CMK (cell line): Measurements from ENCODE around the gene ZDHHC8.

ENCODE experiments used
- DNase-seq: peaks from one replicate; pipeline ENCODE4 v3.0.0-alpha.2; 2010; ENCODE audit warnings: low read depth

ZDHHC8 gene

DNA sequence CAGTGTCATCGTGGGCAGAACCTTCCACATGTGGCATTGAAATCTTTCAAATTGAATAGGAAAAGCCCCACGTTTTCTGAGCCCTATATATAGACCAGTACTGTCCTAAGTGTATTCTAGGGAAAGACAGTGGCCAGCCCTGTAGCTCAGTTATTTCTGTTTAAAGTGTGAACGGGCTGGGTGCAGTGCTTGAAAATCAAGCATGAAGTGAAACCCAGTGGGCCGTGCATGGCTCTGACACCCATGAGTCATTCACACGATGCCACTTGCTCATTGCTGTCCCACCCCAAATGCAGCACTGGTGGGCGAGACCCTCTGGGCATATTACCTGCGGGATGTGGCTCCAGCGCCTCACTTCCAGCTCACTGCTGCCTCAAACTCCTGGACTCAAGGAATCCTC lies 49.0 kb downstream of the ZDHHC8 start:
- DNase-seq = no peak

DNA sequence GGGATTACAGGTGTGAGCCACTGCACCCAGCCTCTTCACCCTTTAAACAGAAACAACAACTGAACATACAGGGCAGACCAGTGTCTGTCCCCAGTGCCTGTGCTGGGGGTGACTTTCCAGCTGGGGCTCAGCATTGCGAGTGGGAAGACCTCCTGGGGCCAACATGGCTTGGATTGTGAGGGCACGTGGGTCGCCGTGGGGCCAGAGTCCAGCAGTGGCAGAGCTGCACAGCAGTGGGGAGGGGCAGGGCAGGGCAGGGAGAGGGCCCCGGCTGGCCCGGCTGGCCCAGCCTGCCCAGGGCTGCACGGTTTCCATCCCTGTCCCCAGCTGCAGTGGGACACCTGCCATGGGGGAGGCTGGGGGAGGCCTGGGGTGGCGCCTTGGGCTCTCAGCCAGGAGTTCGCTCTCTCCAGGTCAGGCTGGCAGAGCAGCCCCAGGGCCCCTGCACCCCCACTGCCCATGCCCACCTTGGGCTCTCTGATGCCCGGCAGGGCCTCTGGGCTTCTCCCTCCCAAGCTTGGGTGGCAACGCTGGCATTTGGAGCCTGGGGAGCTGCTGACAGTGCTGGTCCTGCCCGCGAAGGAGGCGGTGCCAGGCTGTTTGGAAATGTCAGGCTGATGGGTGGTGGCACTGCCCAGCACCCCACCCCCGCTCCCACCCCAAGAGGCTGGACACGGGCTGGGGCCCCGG lies 49.7 kb downstream of the ZDHHC8 start:
- no peak for DNase-seq

DNA sequence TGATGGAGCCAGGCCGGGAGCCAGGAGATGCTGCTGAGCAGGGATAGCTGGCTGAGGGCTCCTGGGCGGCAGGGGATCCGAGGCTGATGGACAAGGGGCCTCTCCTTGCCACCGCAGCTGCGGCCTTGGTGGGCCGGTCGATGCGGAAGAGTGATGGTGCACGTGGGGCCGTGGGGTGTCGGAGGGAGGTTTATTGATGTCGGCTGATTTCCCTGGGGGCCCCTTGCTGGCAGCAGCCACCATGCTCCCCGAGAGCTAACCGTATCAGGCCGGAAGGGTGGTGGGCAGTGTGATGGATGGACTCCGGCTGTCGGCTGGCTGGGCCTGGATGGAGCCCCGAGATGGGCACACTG lies 50.3 kb downstream of the ZDHHC8 start:
- DNase-seq = no peak

DNA sequence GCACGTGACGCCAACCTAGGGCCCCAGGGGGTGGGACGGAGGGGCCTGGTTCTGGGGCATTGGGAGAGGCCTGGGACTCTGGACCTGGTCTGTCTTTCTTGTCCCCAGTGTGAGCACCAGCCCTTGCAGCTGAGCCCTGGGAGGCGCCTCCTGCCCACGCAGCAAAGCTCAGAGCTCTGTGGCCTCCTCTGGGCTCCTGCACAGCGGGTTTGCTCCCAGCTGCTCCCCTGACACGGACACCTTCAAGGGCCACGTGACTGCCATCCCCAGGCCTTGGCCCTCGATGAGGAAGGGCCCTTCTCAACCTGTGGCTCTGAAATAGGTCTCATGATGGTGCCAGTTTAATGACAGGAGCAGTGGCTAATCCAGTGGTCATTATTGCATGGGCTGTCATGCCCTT lies 50.8 kb downstream of the ZDHHC8 start:
- DNase-seq = no peak

DNA sequence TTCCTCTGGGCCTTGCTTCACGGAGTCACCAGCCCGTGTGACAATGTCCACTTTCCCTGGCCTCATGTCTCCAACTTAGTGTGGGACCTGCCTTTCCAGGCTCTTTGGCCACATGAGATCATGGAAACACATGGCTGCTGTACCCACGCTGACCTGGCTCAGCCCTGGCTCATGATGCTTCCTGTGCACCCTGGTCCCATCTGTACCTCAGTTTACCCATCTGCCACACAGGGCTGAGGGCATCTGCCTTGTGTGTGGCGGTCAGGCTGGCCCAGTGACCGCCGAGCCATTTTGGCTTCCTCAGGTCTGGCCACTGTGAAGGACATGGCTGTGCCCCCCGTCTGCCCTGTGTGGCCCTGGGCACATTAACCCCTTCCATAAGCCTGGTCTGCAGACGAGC lies 51.5 kb downstream of the ZDHHC8 start:
- DNase-seq = no peak

DNA sequence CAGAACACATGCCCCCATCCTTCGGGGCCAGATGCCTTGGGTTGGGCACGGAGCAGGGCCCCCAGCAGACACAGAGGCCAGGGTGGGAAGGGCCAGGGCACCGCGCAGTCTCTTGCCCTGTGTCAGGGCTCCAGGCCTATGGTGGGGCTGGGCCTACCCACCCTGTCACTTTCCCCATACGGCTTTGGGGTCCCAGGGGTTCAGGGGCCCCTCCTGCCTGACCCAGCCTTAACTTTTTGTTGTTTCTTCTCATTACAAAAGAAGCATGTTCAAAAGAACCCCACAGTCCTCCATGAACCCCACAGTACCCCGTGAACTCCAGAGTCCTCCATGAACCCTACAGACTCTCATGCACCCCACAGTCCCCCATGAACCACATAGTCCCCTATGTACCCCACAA lies 52.2 kb downstream of the ZDHHC8 start:
- no peak for DNase-seq

DNA sequence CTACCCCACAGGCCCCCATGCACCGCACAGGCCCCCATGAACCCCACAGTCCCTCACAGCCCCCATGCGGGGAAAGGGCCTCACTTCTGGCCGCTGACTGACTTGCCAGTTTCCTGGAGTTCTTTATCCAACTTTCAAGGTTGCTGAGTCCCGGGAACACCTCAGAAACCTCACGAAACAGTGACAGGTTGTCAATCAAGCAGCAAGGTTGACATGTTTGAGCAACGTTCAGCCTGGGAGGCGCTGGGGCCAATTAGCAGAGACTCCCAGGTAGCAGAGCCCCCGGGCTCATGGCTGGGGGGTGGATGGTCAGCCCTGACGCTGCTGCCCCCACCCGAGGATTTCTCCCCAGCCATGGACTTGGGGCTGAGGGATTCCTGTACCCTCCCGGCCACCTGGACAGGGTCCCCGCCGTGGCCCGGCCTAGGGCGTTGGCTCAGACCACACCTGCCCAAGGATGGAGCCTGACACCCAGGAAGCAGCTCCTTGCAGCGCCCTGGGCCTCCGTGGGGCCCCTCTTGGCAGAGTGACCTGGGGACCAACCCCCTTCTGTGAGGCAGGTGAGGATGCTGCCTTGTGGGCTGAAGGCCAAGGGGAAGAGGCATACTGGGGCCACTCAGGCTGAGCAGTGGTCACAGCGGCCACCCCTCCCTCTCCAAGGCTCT lies 53.0 kb downstream of the ZDHHC8 start:
- no peak for DNase-seq

DNA sequence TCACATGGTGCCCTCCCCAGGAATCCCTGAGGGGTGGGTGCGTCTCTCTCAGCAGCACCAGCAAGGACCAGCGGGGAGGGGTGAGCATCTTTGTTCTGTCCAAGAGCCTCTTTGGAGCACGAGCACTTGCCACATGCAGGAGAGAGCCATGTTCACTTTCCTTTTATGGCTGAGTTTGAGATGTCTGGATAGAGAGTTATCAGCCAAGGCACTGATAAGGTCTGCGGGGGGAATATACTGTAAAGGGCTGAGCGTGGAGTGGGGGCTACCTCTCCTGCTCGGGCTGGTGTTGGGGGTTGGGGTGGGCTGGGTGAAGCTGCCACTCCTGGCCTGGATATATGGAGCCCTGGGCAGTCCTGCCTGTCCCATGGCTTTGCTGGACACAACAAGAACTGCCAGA lies 54.1 kb downstream of the ZDHHC8 start:
- DNase-seq = no peak

DNA sequence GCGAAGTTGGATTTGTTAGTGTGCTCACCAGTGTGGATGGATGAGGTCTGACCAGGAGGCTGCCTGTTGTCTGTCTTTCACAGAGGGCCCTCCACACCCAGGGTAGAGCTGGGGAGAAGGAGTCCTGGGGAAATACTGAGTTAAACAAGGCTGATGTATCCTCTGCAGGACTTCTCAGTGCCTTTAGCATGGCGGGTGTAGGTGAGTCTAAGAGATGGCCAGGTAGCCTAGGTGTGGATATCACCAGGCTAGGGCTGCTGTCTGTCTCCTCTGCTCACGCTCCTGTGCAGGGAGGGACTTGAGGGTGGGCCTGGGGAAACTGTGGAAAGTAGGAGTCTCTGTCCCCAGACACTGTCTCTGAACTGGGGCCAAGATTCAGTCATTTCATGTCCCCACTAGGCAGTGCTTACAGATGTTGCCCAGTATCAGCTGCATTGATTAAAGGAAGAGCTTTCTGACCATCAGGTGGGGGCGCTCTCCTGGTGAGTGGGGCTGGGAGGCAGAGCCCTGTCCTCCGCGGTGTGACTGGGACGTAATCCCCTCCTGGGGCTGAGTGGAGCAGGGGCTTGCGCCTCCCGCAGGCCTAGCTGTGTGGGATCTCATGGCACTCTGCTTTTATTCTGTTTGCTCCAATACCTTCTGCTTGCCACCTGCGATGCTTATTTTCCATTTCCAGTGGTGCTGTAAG lies 54.7 kb downstream of the ZDHHC8 start:
- DNase-seq = no peak

DNA sequence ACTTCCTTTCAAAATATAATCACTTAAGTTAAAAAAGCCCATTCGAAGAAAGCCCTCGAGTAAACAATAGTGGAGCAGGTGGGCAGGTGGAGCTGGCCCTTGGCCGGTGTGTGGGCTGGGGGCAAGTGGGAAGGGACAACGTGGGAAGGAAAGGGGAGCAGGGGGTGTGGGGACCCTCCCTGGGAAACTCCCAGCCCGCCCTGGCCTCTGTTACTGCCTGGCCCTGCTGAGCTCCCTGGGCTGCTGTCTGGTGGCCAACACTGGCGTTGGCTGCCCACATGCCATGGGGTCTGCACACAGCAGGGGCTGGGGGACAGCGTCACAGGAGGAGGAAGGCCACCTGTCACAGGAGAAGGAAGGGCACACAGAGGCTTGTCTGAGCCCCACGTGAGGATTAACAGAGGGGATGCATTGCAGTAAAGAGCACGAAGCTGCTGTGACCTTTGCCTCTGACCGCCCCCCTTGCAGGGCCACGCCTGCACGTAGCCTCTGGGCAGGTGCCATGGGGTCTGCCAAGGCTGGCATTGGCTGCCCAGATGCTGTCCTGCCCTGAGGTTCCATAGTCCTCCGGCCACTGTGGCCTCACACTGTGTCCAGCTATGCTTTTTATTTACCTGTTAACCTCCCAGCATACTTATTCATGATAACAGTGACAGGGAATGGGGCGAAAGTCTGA lies 55.4 kb downstream of the ZDHHC8 start:
- no peak for DNase-seq

DNA sequence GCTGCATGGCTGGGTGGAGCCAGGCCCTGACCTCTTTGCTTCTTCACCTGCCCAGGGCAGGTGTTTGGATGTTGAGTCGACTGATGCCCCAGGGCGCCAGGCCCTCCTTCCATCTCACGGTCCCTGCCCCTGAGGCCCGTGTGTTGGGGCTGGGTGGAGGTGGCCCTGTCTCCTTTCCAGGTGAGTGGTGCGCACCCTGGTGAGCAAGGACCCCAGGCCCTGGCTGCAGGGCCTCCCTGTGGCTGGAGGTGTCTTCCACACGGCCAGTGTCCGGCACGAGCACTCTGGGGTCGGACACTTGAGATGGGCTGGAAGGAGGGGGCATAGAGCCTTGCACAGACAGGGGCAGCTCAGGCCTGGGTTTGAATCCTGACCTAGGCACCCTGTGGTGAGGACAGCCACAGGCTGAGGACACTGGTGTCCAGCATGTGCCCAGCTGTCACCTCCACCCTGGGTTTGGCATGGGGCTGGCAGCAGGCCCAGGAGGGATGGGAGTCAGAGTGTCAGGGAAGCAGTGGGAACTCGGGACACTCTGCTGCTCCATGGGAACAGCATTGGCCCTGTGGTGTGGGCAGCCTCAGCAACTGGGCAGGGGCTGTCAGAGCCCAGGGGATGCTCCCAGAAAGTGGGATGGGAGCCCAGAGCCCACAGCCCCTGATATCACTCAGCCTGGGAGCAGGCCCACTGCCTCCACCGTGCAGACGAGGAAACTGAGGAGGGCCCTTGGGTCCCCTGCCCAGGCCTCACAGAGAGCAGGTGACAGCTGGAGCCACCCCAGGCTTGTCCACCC lies 56.4 kb downstream of the ZDHHC8 start:
- DNase-seq = no peak

DNA sequence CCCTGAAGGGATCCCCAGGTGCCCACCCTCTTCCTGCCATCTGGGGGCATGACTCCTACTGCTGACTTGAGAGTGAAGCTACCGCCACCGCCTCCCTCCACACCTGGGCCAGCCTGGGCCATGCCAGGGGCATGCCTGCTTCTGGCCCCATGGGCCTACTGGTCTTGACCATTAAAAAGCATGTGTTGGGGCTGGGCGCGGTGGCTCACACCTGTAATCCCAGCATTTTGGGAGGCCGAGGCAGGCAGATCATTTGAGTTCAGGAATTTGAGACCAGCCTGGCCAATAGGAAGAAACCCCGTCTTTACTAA lies 56.9 kb downstream of the ZDHHC8 start:
- DNase-seq = no peak

DNA sequence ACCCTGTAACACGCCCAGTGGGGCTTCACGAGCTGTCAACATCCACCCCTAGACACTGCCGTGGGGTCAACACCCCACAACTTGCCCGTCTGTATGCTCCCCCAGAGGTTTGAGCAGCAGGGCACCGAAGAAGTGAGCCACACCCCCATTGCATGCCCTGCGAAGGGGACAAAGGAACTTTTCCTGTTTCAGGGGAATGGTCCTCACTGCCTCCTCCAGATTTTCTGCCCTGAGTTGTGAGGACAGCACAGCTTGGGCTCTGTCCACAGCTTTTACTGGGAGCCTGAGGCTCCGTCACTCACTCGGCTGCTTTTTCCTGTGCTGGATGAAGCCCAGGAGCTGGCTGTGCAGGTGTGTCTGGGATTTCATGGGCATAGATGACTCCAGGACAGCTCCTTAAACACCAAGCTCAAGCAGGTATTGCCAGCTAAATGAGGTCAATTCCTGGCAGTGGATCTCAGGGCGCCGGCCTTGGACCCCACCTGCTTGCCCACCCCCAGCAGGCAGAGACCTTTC lies 59.5 kb downstream of the ZDHHC8 start:
- DNase-seq = no peak

DNA sequence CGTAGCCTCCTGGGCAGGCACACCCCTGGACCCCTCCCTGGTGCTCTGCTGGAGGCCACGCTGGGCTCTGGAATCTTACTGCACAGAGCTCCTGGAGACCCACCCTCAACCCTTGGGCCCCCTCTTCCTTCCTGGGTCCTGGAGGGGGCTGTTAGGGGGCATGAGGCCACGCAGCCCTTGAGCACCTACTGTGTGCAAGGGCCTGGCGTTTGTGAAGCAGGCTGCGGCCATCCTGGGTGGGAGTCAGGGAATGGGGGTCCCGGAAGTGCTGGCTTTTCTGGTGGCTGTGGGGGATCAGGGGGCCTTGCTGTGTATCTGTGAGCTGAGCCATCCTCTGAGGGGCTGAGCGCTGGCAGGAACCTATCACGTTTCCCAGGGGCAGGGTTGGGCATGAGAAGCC lies 60.2 kb downstream of the ZDHHC8 start:
- no peak for DNase-seq

DNA sequence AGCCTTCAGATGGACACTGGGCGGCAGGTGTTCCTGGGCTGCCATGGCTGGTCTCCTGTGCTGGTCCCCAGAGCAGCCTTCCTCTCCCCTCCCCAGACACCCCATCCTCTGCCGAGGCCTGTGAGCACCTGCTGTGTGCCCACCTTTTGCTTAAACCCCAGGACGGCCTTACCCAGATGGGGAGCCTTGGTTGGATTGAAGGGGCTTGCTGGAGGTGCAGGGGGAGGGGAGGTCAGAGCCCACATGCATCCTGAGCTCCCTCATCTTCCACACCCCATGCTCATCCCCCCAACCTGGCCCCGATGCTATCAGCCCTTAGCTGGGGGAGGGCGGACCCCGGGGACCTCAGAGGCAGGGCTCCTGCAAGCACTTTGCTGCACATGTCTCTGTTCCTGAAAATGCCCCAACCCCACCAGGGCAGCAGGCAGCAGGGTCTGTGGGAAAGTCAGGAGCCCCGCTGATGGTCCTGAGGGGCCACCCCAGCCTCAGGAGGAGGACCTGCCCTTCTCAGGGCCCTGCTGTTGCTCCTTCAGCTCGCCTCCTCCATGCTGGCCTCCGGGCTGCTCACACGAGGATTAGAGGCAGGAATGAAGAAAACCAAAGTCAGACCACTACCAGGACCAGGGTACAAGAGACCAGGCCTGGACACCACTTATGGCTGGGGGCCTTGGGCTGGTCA lies 60.8 kb downstream of the ZDHHC8 start:
- DNase-seq = no peak

DNA sequence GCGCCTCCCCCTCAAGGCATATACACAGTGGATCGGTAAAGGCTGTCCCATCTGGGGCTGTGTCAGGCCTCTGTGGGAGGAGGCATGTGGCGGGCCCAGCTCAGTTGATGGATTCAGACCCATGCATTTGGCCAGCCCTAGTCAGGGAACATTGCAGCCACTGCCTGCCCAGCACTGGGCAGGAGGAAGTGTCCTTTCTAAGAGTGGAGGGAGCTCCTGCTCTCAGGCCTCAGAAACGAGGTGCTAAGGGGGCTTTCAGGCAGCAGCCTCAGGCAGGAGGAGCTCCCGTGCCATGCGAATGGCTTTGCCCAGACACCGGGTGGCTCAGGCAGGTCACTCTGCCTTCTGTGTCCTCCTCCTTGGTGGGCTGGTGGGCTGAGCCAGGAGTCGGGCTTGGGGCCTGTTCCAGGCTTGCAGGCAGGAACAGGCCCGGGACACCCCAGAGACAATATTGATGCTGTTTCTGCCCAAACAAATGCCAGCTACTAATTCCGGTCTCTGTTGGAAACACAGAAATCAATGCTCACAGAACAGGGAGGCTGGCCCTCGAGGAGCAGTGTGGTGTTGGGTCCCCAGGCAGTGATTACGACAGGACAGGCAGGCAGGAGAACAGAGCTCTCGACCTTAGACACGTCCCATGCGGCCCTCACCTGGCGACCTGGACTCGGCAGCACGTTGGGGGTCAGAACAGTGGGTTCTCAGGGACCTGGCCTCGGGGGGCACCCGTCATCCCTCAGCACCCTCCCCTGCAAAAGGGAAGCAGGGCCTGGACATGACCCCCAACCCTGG lies 61.6 kb downstream of the ZDHHC8 start:
- no peak for DNase-seq

DNA sequence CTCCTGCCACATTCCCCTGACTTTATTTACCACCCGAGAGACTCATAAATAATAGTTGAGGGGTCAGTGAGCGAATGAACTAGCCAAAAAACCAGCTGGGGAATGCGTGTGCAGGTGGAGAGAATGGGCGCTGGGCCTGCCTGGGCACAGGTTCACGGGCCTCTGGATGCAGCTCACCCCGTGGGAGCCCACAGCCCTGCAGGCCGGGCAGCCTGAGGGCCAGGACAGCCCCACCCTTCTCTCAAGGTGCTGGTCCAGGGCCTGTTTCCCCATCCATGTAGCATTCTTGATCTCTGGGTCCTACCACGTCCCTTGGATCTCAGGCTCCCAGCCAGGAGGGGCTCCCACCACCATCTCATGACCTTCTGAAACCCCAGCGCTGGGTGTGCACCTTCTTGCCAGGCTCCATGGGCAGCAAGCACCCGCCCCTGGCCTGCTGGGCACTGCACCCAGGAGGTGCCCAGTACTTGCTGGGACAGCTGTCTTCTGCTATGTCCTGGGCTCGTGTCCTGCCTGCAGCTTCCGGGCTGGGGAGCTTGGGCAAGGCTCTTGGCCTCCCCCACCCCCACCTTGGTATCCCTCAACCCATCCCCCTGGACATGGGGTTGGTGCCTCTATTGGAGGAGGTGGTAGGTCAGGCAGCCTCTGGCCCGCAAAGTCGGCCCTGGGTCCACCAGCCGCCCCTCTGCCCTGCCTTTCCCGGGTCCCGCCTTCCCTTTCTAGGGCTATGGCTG lies 62.3 kb downstream of the ZDHHC8 start:
- DNase-seq = no peak

DNA sequence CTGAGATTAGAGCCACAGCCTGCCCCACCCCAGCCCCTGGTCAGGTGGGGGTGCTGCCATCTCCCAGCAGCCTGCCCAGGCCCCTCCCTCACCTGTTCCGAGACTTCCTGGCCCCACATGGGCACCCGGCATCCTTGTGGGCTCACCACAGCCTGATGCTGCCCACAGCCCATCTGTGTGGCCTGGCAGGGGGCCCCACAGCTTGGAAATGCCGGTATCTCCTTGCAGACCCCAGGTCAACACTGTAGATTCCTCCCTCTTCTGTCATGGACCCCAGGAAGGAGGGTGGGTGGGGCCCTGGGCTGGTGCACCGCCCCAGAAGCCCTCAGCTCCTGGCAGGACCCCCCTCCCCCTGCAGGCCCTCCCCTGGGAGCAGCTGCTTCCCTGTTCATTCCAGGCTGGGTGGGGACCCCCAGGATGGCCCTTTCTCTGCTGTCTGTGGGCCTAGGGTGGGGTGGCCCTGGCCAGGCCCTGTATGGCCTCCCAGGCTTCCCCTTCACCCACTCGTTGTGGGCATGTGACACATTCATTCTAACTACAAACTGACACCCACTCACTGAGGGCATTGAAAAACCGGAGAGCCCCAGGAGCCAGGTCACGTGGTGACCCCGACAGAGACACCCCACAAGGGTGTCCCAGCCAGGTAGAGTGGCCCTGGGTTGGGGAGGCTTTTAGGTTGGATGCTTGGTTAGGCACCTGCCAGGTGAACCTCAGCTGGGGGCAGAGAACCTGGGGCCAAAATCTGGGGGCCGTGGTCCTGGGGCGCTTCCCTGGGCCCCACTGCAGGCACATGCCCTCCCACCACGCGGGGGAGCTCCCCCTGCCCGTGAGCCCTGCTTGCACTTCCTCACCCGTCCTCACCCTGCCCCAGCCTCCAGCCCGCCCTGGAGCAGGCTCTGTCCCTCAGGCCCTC lies 63.3 kb downstream of the ZDHHC8 start:
- DNase-seq = no peak
